Heart left ventricle (tissue), 16 donors: ENCODE measurements around the gene RFX2. TPM values are rescaled to one million over a fixed set of nuclear protein-coding genes. Genes with fewer than 3 reads are reported as not detected.

ENCODE experiments used
- ATAC-seq, 4 donors: fragments of 200-7000 bp; cut with Tn5 transposase; one replicate each; pipeline ENCODE4 v1.9.1; 2020 to 2022; ENCODE audit warnings: moderate library complexity in 4 of 4, mild to moderate bottlenecking in 3 of 4, moderate number of reproducible peaks in 1 of 4
- DNase-seq, 5 donors: peaks; one replicate each; pipeline ENCODE4 v3.0.0-alpha.2; 2020
- H3K27ac ChIP-seq, 12 donors: fragments of 200-600 bp; sonication (generic) in 4 of 12; one replicate each; pipeline versions ENCODE4 v1.5.0 to v1.8.0; 2016 to 2022; ENCODE audit warnings: mild to moderate bottlenecking in 2 of 12
- H3K27me3 ChIP-seq, 9 donors: fragments of 200-600 bp; sonication (generic) in 2 of 9; one replicate each; pipeline versions ENCODE4 v1.5.1 to v1.8.0; 2016 to 2022; ENCODE audit warnings: mild to moderate bottlenecking in 3 of 9
- H3K36me3 ChIP-seq, 9 donors: fragments of 200-600 bp; sonication (generic) in 2 of 9; one replicate each; pipeline versions ENCODE4 v1.5.0 to v1.8.0; 2018 to 2022; ENCODE audit warnings: mild to moderate bottlenecking in 2 of 9
- H3K4me1 ChIP-seq, 12 donors: fragments of 200-600 bp; sonication (generic) in 4 of 12; one replicate each; pipeline versions ENCODE4 v1.5.0 to v1.8.0; 2016 to 2022; ENCODE audit warnings: mild to moderate bottlenecking in 3 of 12
- H3K4me3 ChIP-seq, 12 donors: fragments of 200-600 bp; sonication (generic) in 4 of 12; one replicate each; pipeline versions ENCODE4 v1.5.0 to v1.8.0; 2017 to 2022; ENCODE audit warnings: mild to moderate bottlenecking in 9 of 12, moderate library complexity in 4 of 12
- H3K9me3 ChIP-seq, 12 donors: fragments of 200-600 bp; sonication (generic) in 4 of 12; one replicate each; pipeline versions ENCODE4 v1.5.0 to v1.8.0; 2016 to 2022; ENCODE audit warnings: mild to moderate bottlenecking in 1 of 12
- CTCF ChIP-seq, 12 donors: fragments of 200-600 bp; sonication (generic) in 4 of 12; IDR thresholded peaks; one replicate each; pipeline versions ENCODE4 v1.5.0 to v1.8.0; 2018 to 2022; ENCODE audit warnings: antibody characterized with exemption in 12 of 12, mild to moderate bottlenecking in 5 of 12
- POLR2A ChIP-seq, 2 donors: fragments of 450-650 bp; IDR thresholded peaks; one replicate each; pipeline ENCODE4 v1.6.1; 2017; ENCODE audit warnings: antibody characterized with exemption in 2 of 2, mild to moderate bottlenecking in 2 of 2, moderate library complexity in 2 of 2
- WGBS, 4 donors: extraction: QIAGEN DNeasy Blood & Tissue Kit in 2 of 4; methylation state at CpG; one replicate each; pipeline versions ENCODE4 v1.1.5 to v1.1.7; 2013 to 2018; 5-methylcytosine and 5-hydroxymethylcytosine counted together
- intact Hi-C, 10 donors: fragments of 100-400 bp; cut with DNase I; formaldehyde crosslinking; loops; one replicate each; pipeline versions ENCODE4 v1.11.1 to v1.14.2; 2022
- polyA plus RNA-seq, 2 donors: library from polyadenylated mRNA; stranded (reverse); fragments of 200-250 nt; gene quantifications; one replicate each; pipeline ENCODE4 v1.2.3, GENCODE V29; 2013
- total RNA-seq, 9 donors: library from RNA; depleted of rRNA in 2 of 9; stranded (reverse); fragments of >200 nt in 2 of 9; fragmentation: NEBNext Ultra II Directional in 3 of 9; extraction: Animal tissue kit (Norgen Biotek cat#: 25700) in 3 of 9; gene quantifications; one replicate each; pipeline versions ENCODE4 v1.1.0 to v1.2.4, GENCODE V29; 2016 to 2023
- donor health status: ischemic (EF 13 %, LVEDD 7.1; RV severe dilation, severe dysfunction).
- donor health status: healthy with polysubstance abuse.
- donor health status: DM: no; HTN: yes; CAD: no.
- donor health status: DM: no; HTN: no; CAD: no.
- donor health status: ischemic (EF 25% LVEDD 6.9; RV normal size, moderate dysfunction).
- donor health status: ischemic (EF 25% LVEDD 5.7; RV mildly dilated, moderate dysfunction).
- donor health status: healthy.
- donor health status: DM: yes; HTN: yes; CAD: no.
- donor health status: ischemic (EF 35%, LVEDD 5.7; RV mildly dilated, moderate dysfunction).
- donor health status: nonischemic (EF 11% LVEDD 7.7; RV severe dilation, severe dysfunction).
- donor health status: DM: yes; HTN: yes; CAD: no.
- donor health status: PGD.
- donor health status: ischemic (EF 29% LVEDD 5.4; RV normal size, mild dysfunction).
- donor health status: nonischemic (EF 23%, LVEDD 6.1; RV moderate dilation, normal function).

RFX2 gene
- total and polyA plus RNA-seq, 11 donors, result 2.8 to 20.0 (median 5.9) TPM

DNA sequence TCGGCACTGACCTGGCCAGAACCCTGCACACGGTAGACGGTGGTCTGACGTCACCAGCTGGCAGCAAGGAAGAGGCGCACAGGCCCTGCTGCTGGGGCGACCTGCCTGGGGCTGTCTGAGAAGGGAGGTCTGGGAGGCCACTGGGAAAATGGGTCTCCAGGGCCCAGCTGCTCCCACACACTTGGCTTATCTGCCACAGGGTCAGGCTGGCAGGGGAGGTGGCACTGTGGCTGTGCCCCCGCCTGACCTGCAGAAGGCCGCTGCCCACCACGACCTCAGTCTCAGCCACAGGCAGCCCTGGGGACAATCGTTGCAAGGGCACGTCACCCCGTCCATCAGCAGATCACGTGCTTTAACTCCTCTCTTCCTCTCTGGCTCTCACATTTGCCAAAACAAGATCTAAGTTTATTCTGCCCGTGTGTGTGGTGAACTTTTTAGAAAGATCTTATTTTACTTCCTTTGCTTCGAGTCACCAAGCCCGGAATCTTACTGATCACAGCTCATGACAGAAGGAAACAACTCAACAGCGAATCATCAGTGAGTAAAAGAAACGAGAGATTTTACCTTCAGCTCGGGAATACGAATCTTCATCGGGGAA lies 87.1 kb downstream of the RFX2 start:
- Histone ChIP-seq H3K4me1 (peaks cover 0 to 14% (median 3%) of the 10 kb centered on the region in 12 donors), H3K27me3 (no peaks in the 10 kb centered on the region), H3K36me3 (peaks cover 0 to 23% (median 0%) of the 10 kb centered on the region in 9 donors), H3K4me3 (no peak overlapping the region), H3K9me3 (no peaks in the 10 kb centered on the region), H3K27ac (peak overlapping the region in 4 of 12 donors; percentile 13 to 28 (median 20))
- WGBS, 4 donors, result 63 to 73% (median 66%) methylated on average over 21 of the region's 21 CpGs
- intact Hi-C loops, result loop anchor here (2.0 to 10.0 kb wide), 8 partner anchors 34 to 251 kb away; partner anchors contain the start of gene NRTN (in 7 of the 10)
- ATAC-seq, result peak in 1 of 4 donors; percentile 41
- peak in 1 of 5 donors; percentile 62 for DNase-seq
- TF ChIP-seq CTCF (IDR thresholded peaks at IDR 0.05) (no peak), POLR2A (IDR thresholded peaks at IDR 0.05) (no peak)

DNA sequence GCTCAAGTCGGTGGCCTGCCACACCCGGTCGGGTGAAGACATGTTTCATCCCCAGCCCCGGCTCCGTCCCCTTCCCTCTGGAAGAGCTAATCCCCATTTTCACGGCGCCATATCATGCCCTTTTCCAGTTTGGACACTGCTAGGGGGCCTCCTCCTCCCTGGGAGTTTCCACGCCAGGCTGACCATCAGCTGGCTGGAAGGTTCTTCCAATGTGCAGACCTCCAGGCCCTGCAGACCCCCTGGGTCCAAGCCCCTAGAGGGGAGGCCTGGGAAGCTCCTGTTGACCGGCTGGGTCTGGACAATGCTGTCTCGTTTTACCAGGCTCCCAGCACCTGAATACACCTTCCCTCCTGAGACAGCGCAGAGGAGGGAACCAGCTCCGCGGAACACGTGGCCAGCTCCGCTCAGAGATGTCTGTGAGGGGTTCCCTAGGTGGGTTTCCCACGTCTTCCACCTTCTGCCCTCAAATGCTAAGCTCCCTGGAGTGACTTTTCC lies 87.7 kb downstream of the RFX2 start:
- no peaks in the 10 kb centered on the region for H3K27me3 ChIP-seq
- DNase-seq (no peak), ATAC-seq (peak in 3 of 4 donors; percentile 17 to 32 (median 25))
- no peak overlapping the region for H3K4me3 ChIP-seq
- peaks cover 0 to 14% (median 3%) of the 10 kb centered on the region in 12 donors for H3K4me1 ChIP-seq
- peak overlapping the region in 4 of 12 donors; percentile 13 to 28 (median 20) for H3K27ac ChIP-seq
- intact Hi-C loops, result loop anchor here (1.0 to 10.0 kb wide), 10 partner anchors 34 to 250 kb away; partner anchors contain the start of gene NRTN (in 7 of the 10)
- peaks cover 0 to 23% (median 0%) of the 10 kb centered on the region in 9 donors for H3K36me3 ChIP-seq
- no peaks in the 10 kb centered on the region for H3K9me3 ChIP-seq
- WGBS, 4 donors, result 68 to 76% (median 72%) methylated on average over 14 to 16 of the region's 16 CpGs
- TF ChIP-seq CTCF (IDR thresholded peaks at IDR 0.05), result peak in 3 of 12 donors; percentile 4 to 12 (median 5)
- no peak for TF ChIP-seq POLR2A (IDR thresholded peaks at IDR 0.05)

GRCh38 chr19:6021878-6022569 lies 88.3 kb downstream of the RFX2 start:
- intact Hi-C loops, result loop anchor here (1.0 to 10.0 kb wide), 11 partner anchors 33 to 250 kb away; partner anchors contain the start of gene NRTN (in 7 of the 10)
- ATAC-seq, result peak; percentile 84 to 94 (median 92)
- WGBS, 4 donors, result 48 to 50% (median 49%) methylated on average over 29 of the region's 29 CpGs

More at GRCh38 chr19:6021878-6022569, 88.3 kb downstream of the RFX2 start:
- TF ChIP-seq POLR2A (IDR thresholded peaks at IDR 0.05) (no peak), CTCF (IDR thresholded peaks at IDR 0.05) (peak; percentile 71 to 88 (median 78))
- peaks cover 0 to 14% (median 3%) of the 10 kb centered on the region in 12 donors for H3K4me1 ChIP-seq
- peak; percentile 70 to 87 (median 80) for DNase-seq
- H3K27ac ChIP-seq, result peak overlapping the region in 1 of 12 donors; percentile 17
- no peaks in the 10 kb centered on the region for H3K27me3 ChIP-seq
- no peak overlapping the region for H3K4me3 ChIP-seq
- H3K9me3 ChIP-seq, result no peaks in the 10 kb centered on the region
- H3K36me3 ChIP-seq, result peaks cover 0 to 18% (median 0%) of the 10 kb centered on the region in 9 donors
